Activated naive CD4-positive, alpha-beta T cell (primary cell): ENCODE results near the gene PIGU.

Experiments used
- DNase-seq, 4 experiments: peaks; one replicate each; lab custom pipeline; 2025; lab: John Stamatoyannopoulos, UW

The PIGU gene

DNA sequence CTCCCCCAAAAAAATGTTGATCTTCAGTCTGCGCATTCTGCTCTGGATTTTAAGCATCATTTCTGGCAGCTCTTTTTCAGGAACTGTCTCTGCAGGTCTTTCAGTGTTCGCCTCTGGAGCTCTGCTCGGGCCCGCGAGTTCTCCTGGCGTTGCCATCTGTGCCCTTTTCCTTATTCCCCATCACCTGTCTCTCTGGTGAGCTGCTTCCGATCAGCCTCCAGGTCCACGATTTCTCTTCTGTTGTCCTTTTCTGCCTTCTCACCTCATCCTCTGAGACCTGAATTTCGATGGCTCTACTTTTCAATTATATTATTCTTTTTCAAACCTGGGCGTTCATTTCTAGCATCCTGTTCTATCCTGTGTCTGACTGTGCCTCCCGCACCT lies 119.0 kb downstream of the PIGU start:
- no peak for DNase-seq

DNA sequence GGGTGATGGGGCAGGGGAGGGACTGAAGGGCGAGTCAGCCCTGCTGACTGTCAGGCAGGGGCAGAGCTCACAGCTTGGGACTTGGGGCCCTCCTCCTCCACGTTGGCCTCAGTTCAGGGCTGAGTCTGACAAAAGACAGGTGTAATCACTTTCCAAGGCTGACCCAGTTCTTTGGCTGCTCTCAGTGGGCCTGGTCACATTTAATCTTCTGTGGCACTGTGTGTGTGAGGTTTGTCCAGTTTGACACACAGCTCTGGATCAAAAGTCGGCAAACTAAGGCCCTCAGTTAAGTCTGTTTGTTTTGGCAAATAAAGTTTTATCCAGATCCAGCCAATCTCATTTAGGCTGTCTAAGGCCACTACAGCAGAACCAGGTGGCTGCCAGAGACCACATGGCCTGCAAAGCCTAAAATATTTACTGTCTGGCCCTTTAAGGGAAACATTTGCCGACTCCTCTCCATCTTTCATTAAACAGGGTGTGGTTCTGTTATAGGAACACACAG lies 123.5 kb downstream of the PIGU start:
- no peak for DNase-seq

DNA sequence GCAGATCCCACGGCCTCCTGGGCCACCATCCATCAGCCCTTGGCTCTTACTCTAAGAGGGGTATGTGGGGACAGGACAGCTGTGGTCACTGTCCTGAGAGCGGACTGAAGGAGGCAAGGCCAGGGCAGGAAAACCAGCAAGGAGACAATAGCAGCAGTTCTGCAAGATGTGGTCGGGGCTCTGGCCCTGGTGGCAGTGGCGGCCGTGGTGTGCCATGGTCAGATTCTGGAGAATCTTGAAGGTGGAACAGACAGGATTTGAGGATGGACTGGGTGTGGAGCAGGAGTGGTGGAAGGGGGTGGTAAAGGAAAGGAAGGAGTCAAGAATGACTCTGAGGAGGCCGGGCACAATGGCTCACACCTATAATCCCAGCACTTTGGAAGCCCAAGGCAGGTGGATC lies 124.3 kb downstream of the PIGU start:
- DNase-seq = no peak

DNA sequence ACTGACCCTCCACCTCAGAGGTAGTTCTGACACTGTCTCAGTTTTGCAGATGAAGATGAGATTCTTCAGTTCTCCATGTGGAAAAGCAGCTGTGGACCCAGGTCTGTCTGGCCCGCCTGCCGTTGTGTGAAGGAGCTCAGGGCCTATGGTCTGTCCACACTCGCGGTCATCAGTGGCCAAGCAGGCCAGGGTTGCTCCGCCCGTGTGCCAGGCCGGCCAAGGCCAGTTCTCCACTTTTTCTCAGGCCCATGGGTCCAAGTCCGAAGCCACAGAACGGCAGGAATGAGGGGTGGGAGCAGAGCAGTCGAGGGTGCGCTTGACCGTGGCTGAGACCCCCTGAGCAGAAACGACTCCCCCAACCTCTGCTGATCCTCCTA lies 127.0 kb downstream of the PIGU start:
- no peak for DNase-seq

DNA sequence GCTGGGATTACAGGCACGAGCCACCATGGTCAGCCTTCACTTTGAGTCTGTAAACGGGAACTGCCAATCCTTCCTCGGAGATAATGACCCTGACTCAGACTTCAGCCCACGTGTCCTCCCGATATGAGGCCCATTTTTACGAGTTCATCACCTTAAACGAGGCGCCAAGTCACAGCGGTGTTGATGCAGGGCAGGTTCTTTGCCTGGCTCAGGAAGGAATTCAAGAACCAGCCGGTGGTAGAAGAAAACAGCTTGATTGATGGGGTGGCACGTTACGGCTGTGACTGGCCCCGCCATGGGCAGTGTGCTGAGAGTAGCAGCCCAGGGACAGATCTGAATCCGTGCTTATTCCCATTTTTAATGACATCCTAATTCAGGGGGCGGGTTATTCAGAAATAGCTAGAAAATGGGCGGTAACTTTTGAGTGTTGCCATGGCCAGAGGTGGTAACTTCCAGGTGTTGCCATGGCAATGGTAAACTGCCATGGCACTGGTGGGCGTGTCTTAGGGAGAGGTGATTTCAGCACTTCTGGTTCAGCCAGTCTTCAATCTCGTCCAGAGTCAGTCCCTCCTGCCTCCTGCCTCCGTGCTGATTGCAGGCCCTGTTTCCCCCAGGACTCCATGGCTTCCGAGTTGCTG lies 127.5 kb downstream of the PIGU start:
- no peak for DNase-seq

DNA sequence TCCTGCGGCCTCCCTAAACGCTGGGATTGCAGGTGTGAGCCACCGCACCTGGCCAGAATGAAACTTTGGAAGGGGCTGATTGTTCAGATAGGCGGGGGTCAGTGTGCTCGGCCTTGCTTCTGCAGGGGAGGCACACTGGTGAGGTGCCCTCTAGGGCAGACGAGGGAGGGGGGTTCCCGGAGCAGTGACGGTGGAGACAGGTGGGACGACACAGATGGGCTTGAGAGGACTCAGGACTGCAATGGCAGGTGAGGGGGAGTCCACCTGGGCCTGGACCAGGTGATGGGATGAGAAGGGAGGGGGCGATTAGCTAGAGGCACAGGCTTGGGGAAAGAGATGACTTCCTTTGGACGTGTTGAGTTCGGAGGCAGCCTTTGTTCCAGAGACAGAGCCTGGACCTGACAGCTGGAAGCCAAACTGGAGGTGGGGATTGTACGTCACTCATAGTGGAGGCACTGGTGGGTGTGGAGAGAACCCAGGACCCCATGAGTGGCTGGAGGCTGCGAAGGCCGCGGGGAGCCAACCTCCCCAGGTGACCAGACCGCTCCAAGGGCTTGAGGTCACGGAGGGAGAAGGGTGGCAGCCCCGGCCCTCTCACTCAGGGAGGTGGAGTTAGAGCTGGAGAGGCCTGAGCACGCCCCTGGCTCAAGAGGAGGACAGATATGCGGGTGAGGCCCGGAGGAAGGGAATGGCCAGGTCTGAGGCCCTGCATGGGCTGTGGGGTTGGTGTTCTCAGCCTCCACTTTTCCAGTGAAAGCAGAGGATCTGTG lies 128.9 kb downstream of the PIGU start:
- no peak for DNase-seq

DNA sequence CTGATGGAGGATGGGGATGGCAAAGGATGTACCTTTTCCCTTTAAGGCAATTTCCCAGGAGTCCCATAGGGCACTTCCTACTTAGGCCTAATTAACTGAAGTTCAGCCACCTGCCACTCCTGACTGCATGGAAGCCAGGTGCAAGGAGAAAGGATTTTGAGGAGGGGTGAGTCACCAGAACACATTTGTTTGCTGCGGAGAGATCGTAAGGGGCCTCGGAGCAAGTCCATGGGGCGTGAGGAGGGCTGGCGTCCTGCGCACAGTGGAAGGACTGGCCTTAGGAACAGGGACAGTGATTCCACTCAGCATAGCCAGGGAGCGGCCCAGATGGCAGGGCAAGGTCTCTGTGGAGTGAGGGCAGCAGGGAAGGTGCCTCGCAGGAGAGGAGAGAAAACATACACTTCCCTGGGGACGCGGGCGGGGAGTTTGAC lies 130.1 kb downstream of the PIGU start:
- DNase-seq = no peak

DNA sequence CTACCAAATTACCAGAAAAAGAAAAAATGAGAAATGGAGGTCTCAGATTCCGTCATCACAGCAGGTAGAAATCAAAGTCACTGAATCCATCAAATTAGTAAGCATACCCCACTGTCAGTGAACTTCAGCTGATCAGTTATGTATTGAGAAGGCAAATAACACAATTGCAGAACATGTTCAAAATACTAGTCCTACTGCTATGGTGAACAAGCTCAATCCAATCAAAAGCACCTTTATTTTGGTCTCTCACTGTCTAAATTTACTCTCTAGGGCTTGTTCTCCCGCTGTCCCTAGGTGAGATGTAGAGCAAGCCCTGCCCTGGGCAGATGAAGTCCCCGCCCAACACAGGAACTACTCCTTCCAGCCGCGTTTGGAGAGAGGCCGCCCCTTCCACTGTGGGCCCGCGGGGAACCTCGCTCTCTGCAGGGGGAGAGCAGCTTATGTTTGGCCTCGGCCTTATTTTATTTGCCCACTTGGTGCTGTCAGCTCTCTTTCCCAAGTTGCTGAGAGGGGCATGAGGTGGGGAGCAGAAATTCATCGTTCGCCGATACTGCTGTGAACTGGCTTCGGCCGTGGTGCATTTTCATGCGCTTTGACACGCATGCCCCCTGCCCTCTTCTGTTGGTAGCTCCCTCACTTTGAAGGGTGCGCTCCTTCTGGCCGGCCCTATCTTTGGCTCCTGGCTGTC lies 132.6 kb downstream of the PIGU start:
- DNase-seq = peak in 2 of 4 experiments; percentile 21 to 40

DNA sequence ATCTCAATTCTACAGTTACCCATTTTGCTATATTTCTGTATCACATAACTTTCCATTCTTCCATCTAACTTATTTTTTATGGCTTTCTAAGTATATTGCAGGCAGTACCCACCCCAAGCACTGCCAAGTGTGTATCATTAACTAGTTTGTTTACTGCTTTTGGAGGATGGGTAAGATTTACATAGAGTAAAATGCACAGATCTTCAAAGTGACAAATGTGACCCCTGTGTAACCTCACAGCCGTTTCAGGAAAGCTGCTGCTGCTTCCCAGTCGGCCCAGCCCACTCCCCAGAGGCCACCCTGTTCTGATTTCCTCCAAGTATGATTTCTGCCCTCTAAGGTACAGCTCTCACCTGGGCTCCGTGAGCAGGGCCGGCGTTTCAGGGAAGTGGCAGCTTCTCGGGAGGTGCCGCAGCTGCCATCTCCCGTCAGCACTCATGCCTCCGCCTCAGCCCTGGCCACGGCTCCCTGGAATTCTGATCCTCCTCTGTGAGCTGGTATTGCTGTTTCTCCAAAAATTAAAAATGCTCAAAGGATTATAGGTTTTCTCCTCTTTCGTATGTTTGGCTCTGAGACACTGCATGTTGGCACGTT lies 133.3 kb downstream of the PIGU start:
- DNase-seq = no peak

DNA sequence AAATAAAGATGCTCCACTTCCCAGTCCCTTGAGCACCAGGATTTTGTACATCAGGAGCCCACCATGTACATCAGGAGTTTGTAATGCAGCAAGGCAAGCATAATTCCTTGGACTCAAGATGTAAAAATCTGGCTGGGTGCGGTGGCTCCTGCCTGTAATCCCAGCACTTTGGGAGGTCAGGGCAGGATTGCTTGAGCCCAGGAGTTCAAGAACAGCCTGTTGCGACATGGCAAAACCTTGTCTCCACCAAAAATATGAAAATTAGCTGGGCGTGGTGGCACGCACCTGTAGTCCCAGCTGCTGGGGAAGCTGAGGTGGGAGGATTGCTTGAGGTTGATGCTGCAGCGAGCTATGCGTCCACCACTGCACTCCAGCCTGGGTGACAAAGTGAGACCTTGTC lies 134.5 kb downstream of the PIGU start:
- DNase-seq = no peak

DNA sequence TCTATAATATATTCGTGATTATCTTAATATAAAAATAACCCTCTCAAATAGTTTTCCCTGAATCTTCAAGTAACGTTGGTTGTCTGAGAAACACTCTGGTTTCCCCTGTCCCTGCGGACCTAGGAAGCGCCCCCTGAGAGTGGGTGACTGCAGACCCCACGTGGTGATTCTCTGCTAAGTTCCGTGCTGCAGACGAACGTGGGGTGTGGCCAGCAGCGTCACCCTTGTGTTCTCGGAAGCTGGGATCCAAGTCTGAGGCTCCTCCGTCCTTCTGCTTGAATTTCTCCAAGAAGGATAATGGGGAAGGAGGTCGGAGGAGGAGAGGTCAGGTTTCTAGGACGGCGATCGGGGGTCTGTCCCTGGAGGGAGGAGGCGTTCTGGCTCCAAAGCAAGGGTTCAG lies 135.0 kb downstream of the PIGU start:
- no peak for DNase-seq

DNA sequence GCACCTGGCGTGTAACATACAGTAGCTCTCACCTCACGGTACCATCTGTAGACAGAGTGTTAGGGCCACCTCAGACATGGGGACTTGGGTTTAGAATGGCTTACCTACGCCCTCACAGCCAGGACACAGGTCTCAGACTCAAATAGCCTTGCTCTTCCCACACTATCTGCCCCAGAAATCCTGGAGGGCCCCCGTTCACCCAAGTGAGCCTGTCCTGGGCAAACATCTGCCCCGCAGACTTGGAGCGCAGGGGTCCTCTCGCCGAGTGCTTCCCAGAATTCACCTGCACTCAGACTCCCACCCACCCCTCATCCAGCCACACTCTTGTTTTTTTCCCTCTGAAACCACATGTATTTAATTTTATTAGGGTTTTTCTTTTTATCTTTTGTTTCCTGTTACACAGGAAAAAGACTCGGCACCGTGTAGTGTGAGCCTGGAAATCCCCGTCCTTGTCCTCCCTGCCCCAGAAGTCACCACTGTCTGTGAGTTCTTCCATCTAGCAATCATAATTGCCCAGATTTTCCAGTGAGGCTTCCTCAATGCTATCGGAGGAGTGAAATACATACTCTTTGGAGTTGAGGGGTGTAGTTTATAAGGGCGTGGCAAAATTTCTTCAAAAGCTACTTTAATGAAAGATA lies 135.5 kb downstream of the PIGU start:
- no peak for DNase-seq

DNA sequence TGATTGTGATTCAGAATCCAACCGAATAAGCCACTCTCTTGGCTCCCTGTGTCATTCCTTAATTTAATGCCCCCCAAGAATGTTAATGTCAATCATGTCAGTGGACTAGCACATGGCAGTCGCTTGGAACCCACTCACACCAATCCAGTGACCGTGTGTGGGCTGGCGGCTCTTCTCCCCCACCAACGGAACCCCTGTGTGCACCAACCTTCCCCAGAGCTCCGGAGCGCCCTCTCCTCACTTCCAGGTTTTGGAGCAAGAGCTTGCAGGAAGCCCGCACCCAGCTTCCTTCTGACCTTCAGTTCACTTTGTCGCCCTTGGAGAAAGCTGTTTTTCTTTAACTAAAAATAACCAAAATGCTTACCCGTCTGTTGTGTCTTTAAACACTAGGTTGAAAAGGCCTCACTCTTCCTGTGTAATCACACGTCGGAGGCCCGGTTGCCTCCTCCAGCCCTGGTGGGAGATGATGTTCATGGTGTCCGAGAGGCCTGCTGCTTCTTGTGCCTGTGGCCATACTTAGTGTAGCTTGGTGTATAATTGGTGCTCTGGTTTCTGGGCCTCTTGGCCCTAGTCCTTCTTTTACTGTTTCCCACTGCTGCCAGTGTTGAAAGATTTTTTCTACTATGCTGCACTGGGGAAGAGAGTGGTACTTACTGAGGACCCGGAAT lies 136.2 kb downstream of the PIGU start:
- DNase-seq = no peak

DNA sequence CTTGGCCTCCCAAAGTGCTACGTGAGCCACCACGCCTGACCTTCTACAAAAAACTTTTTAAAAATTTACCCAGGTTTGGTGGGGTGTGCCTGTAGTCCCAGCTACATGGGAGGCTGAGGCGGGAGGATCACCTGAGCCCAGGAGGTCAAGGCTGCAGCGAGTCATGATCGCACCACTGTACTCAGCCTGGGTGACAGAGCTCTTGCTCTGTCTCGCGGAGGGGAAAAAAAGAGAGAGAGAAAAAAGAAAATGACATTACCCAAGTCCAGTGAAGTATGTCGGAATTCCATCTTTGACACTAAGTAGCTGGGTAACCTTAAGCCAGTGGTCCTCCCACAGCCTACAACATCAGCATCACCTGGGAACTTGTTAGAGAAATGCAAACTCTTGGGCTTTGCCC lies 137.1 kb downstream of the PIGU start:
- DNase-seq = no peak

DNA sequence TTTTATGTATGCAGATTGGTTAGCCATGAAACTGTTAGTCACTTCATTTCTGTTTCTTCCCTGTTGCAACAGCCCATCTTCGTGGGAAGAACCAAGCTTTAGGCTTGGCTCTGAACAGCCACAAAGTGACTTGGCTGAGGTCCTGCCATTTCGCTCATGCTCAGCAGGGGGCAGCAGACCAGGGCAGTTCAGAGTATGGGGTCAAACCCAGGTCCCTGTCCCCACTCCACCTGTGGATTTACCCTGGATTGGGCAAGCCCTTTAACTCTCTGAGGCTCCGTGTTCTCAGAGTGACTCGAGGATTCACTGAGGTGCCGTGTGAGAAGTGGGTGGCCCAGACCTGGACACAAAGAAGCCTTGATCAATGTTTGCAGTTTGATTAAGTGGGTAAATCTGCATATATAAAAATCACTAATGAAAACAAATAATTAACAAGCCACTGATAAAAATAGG lies 138.2 kb downstream of the PIGU start:
- peak in 3 of 4 experiments; percentile 16 to 44 (median 19) for DNase-seq

DNA sequence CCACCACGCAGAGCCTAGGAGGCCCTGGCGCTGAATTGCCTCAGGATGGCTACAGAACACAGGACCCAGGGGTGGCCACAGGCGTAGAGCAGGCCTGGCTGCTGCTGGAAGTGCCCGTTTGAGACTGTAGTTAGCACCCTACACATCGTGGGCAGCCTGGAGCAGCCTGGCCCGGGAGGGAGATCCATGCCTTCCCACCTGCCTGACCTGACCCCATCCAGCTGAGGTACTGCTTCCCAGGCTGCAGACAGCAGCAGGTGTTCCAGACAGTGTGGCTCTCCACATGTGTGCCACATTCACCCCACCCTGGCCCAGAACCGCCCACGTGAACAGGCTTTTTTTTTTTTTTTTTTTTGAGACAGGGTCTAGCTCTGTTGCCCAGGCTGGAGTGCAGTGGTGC lies 139.2 kb downstream of the PIGU start:
- DNase-seq = no peak

DNA sequence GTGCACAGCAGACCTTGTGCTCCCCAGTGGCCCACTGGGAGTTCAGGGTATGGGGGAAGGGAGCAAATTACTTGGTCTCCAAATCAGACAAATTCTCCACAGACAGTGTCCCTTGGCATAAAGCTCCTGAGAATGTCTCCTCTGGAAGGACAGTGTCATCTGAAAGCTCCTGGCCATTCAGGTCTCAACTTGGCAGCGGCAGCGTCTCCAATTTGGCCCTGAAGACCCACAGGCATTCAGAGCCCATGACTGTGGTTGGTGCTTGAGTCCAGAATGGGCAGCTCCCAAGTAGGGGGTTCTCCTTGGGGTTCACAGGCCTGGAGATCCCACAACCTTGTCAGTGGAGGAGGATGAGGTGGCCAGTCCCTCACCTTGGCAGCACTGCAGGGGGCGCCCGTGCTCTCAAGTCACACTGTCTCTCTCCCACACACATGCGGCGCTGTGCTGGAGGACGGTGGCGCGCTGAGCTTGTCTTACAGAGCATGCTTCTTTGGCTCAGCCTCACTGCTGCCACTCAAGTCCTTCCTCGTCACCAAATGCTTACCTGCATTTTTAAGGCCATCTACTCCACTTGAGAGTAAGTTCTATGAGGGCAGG lies 140.0 kb downstream of the PIGU start:
- DNase-seq = peak in 1 of 4 experiments; percentile 9

DNA sequence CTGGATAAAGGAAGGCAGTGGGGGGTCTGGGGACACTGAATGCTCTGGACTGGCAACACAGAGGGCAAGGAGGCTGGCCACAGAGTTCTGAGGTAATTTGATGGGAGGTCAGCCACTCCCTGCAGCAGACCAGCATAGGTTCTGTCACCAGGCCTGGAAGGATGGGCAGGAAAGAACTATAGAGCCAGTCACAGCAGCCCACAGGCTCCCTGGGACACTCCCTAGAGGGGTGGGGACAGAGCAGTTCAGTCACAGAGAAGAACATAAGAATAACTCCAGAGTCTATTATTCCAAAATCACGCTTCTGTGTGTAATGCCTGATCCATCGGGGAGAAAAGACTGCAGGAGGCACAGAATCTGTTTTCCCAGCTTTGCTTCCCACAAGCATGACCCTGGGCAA lies 141.0 kb downstream of the PIGU start:
- DNase-seq = no peak

DNA sequence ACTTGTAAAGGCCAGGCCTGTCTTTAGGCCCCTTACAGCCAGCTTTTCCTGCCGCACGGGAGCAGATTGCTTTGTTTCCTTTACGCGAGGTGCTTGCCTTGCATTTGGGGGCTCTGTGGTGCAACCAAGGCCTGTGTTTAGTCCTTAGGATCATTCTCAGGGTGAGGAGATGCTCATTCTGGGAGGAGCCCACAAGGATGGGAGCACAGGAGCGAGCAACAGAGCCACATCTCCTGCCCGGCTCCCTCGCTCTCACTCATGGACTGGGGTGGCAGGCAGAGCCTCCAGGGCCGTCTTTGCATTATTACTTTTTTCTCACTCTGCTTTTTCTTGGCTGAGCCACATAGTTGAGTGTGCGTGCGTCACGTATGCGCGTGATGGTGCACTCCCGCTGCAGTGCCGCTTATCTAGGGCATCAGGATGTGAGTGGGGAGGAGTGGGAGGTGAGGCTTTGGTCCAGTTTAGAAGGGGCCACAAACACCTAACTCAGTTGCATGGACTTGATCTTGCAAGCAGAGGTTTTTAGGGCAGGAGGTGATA lies 141.5 kb downstream of the PIGU start:
- DNase-seq = no peak

DNA sequence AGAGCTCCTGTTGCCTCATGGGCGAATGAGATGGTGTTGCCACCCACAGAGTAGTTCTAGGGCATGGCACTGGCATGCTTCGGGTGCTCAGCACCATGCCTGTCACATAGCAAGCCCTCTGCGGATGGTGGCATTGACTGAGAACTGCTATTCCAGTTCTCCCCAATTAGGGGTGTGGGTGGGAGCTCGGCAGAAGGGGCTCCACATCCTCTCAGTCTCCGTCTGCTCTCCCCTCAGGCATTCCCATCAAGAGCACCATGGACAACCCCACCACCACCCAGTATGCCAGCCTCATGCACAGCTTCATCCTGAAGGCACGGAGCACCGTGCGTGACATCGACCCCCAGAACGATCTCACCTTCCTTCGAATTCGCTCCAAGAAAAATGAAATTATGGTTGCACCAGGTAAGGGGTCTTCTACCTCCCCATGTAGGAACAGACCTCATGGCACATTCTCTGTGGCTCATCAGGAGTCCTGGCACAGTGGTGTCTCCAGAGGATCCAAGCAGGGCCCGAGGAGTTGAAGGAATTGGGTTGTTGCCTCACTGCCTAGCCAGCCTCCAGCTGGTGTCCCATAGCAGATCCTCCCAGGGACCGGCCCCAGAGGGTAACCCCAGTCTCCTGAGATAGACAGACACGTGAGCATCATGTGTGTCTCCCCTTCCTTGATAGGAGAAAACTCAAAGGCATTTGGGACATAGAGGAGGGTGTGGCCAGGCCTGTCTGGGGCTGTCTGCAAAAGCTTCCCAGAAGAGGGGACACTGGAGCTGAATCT lies 142.3 kb downstream of the PIGU start:
- no peak for DNase-seq
